HepG2 (cell line): Measurements from ENCODE around the gene PEX13. TPM values are rescaled to one million over a fixed set of nuclear protein-coding genes. Genes with fewer than 3 reads are reported as not detected.

Experiments
- ATAD3A ChIP-seq: sonication (generic); formaldehyde crosslinking; IDR thresholded peaks from 2 replicates; pipeline ENCODE4 v1.4.0; 2020; ENCODE audit warnings: missing genetic modification reagents
- EP300 ChIP-seq, 3 experiments: sonication (generic) in 1 of 3; formaldehyde crosslinking in 1 of 3; IDR thresholded peaks; 2 replicates each; pipeline versions ENCODE4 v1.5.1 to v1.6.1; 2011 to 2020; ENCODE audit warnings: low read depth in 2 of 3, low read length in 2 of 3, borderline replicate concordance in 1 of 3, improper control_type of control experiment in 1 of 3, mild to moderate bottlenecking in 1 of 3, missing genetic modification reagents in 1 of 3, moderate library complexity in 1 of 3
- FOSL2 ChIP-seq: sonication (generic); formaldehyde crosslinking; IDR thresholded peaks from 2 replicates; pipeline ENCODE4 v1.4.0; 2020; ENCODE audit warnings: missing genetic modification reagents
- GTF3A ChIP-seq: sonication (generic); formaldehyde crosslinking; conservative IDR thresholded peaks from 2 replicates; pipeline ENCODE4 v1.4.0; 2020; ENCODE audit warnings: mild to moderate bottlenecking, missing genetic modification reagents
- IKZF1 ChIP-seq: fragments of 450-650 bp; IDR thresholded peaks from 2 replicates; pipeline ENCODE4 v1.7.1; 2016
- JDP2 ChIP-seq: sonication (generic); formaldehyde crosslinking; IDR thresholded peaks from 2 replicates; pipeline ENCODE4 v1.8.1; 2022; ENCODE audit warnings: missing genetic modification reagents, borderline replicate concordance
- KAT7 ChIP-seq: IDR thresholded peaks from 2 replicates; pipeline ENCODE4 v1.6.1; 2018; ENCODE audit warnings: borderline replicate concordance, missing compliant biosample characterization
- KAT8 ChIP-seq: IDR thresholded peaks from 2 replicates; pipeline ENCODE4 v1.6.1; 2016; ENCODE audit warnings: missing genetic modification reagents, missing compliant biosample characterization
- NCOA5 ChIP-seq: sonication (generic); formaldehyde crosslinking; IDR thresholded peaks from 2 replicates; pipeline ENCODE4 v1.4.0; 2020; ENCODE audit warnings: missing genetic modification reagents
- NFE2 ChIP-seq: sonication (generic); formaldehyde crosslinking; IDR thresholded peaks from 2 replicates; pipeline ENCODE4 v1.4.0; 2020; ENCODE audit warnings: missing genetic modification reagents
- NFE2L1 ChIP-seq: sonication (generic); formaldehyde crosslinking; IDR thresholded peaks from 2 replicates; pipeline ENCODE4 v1.4.0; 2020; ENCODE audit warnings: missing genetic modification reagents, mild to moderate bottlenecking, borderline replicate concordance
- PAF1 ChIP-seq: IDR thresholded peaks from 2 replicates; pipeline ENCODE4 v1.6.1; 2016; ENCODE audit warnings: missing genetic modification reagents, missing compliant biosample characterization
- RAD51 ChIP-seq: fragments of 450-650 bp; IDR thresholded peaks from 2 replicates; pipeline ENCODE4 v1.6.1; 2016; ENCODE audit warnings: borderline replicate concordance
- TOE1 ChIP-seq: sonication (generic); formaldehyde crosslinking; IDR thresholded peaks from 2 replicates; pipeline ENCODE4 v1.4.0; 2020; ENCODE audit warnings: mild to moderate bottlenecking, missing genetic modification reagents
- ZGPAT ChIP-seq: IDR thresholded peaks from 2 replicates; pipeline ENCODE4 v1.6.1; 2016; ENCODE audit warnings: mild to moderate bottlenecking
- ZNF136 ChIP-seq: sonication (generic); formaldehyde crosslinking; IDR thresholded peaks from 2 replicates; pipeline ENCODE4 v1.8.1; 2022; ENCODE audit warnings: low read depth, mild to moderate bottlenecking, moderate library complexity, missing genetic modification reagents
- ZNF274 ChIP-seq: sonication (generic); formaldehyde crosslinking; IDR thresholded peaks from 2 replicates; pipeline ENCODE4 v1.5.1; 2020; ENCODE audit warnings: mild to moderate bottlenecking, missing genetic modification reagents
- ZNF367 ChIP-seq: sonication (generic); formaldehyde crosslinking; IDR thresholded peaks from 2 replicates; pipeline ENCODE4 v1.4.0; 2020; ENCODE audit warnings: missing genetic modification reagents, borderline replicate concordance
- ZNF563 ChIP-seq: sonication (generic); formaldehyde crosslinking; IDR thresholded peaks from 2 replicates; pipeline ENCODE4 v1.8.0; 2022; ENCODE audit warnings: mild to moderate bottlenecking, moderate library complexity, missing genetic modification reagents
- polyA plus RNA-seq, 8 experiments: library from polyadenylated mRNA; depleted of rRNA in 3 of 8; stranded (reverse) in 7 of 8; unstranded in 1 of 8; fragments of >200 nt; fragmentation: Illumina TruSeq in 4 of 8; extraction: Trizol in 4 of 8; gene quantifications; 2 replicates each; pipeline versions ENCODE4 v1.2.1 to v1.2.3, GENCODE V29; 2011 to 2016; ENCODE audit warnings: low read depth in 4 of 8, missing spikeins in 1 of 8, mixed read lengths in 1 of 8; ENCODE audit not compliant: insufficient read depth in 1 of 8
- total RNA-seq, 5 experiments: library from RNA; depleted of rRNA; stranded (reverse); fragments of >200 nt; fragmentation: Illumina TruSeq; extraction: Trizol; gene quantifications; 2 replicates each; pipeline ENCODE4 v1.2.3, GENCODE V29; 2016; ENCODE audit warnings: low read depth in 1 of 5
- TF ChIP-seq, protein P1 (sequence below): sonication (generic); formaldehyde crosslinking; IDR thresholded peaks from 2 replicates; pipeline ENCODE4 v1.8.1; 2023; ENCODE audit warnings: mild to moderate bottlenecking, moderate library complexity, missing genetic modification reagents
- TF ChIP-seq, protein P2 (sequence below): sonication (generic); formaldehyde crosslinking; IDR thresholded peaks from 2 replicates; pipeline ENCODE4 v1.4.0; 2020; ENCODE audit warnings: missing genetic modification reagents

The PEX13 gene
- total and polyA plus RNA-seq, 2 of the 13 experiments (the other 11 are each of a cell fraction or from before 2014, with no cell fraction given), result 47.9 to 75.9 TPM

- TF ChIP-seq ZGPAT (CRISPR knock-in tag), result peak; percentile 85; the same call in 1 of the 2 replicates
- peak; percentile 92 for TF ChIP-seq ZNF563 (CRISPR knock-in tag)
- TF ChIP-seq ZNF367 (CRISPR knock-in tag), result peak; percentile 80; the same call in 1 of the 2 replicates
- TF ChIP-seq, protein P1, sequence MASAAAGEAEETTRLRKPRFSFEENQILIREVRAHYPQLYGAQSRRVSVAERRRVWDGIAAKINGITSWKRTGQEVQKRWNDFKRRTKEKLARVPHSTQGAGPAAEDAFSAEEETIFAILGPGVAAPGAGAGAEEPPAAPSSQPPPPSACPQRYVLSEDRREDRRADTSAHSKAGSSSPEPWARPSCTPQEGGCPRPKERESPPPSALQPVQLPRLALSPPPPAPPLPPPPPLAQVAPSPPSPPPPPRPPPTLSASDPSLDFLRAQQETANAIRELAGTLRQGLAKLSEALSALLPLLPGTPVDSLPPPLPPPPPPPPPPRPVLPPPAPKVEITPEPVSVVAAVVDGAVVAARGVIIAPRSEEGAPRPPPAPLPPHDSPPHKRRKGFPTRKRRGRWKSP (CRISPR knock-in tag), result peak; percentile 79; the same call in 1 of the 2 replicates
- TF ChIP-seq ZNF136 (CRISPR knock-in tag), result no peak
- peak; percentile 72 for TF ChIP-seq KAT8 (CRISPR knock-in tag)
- TF ChIP-seq EP300 (IDR thresholded peaks at IDR 0.05; ENCODE audit: low read depth in 2 of 2, low read length in 2 of 2), result peak; percentile 91 to 94
- TF ChIP-seq EP300 (CRISPR knock-in tag; IDR thresholded peaks at IDR 0.05; ENCODE audit: borderline replicate concordance), result peak; percentile 89
- no peak for TF ChIP-seq NFE2 (CRISPR knock-in tag)
- peak; percentile 95 for TF ChIP-seq TOE1 (CRISPR knock-in tag)
- peak; percentile 85 for TF ChIP-seq FOSL2 (CRISPR knock-in tag)
- TF ChIP-seq GTF3A, result 0 out of 2 replicates have a peak, but pooled peaks have one; percentile 10
- TF ChIP-seq KAT7, result peak; percentile 82; the same call in 1 of the 2 replicates
- no peak for TF ChIP-seq NCOA5 (CRISPR knock-in tag)
- no peak for TF ChIP-seq PAF1 (CRISPR knock-in tag)
- TF ChIP-seq RAD51, result no peak
- TF ChIP-seq NFE2L1 (CRISPR knock-in tag), result no peak
- TF ChIP-seq JDP2 (CRISPR knock-in tag), result no peak; the same call in 1 of the 2 replicates
- TF ChIP-seq, protein P2, sequence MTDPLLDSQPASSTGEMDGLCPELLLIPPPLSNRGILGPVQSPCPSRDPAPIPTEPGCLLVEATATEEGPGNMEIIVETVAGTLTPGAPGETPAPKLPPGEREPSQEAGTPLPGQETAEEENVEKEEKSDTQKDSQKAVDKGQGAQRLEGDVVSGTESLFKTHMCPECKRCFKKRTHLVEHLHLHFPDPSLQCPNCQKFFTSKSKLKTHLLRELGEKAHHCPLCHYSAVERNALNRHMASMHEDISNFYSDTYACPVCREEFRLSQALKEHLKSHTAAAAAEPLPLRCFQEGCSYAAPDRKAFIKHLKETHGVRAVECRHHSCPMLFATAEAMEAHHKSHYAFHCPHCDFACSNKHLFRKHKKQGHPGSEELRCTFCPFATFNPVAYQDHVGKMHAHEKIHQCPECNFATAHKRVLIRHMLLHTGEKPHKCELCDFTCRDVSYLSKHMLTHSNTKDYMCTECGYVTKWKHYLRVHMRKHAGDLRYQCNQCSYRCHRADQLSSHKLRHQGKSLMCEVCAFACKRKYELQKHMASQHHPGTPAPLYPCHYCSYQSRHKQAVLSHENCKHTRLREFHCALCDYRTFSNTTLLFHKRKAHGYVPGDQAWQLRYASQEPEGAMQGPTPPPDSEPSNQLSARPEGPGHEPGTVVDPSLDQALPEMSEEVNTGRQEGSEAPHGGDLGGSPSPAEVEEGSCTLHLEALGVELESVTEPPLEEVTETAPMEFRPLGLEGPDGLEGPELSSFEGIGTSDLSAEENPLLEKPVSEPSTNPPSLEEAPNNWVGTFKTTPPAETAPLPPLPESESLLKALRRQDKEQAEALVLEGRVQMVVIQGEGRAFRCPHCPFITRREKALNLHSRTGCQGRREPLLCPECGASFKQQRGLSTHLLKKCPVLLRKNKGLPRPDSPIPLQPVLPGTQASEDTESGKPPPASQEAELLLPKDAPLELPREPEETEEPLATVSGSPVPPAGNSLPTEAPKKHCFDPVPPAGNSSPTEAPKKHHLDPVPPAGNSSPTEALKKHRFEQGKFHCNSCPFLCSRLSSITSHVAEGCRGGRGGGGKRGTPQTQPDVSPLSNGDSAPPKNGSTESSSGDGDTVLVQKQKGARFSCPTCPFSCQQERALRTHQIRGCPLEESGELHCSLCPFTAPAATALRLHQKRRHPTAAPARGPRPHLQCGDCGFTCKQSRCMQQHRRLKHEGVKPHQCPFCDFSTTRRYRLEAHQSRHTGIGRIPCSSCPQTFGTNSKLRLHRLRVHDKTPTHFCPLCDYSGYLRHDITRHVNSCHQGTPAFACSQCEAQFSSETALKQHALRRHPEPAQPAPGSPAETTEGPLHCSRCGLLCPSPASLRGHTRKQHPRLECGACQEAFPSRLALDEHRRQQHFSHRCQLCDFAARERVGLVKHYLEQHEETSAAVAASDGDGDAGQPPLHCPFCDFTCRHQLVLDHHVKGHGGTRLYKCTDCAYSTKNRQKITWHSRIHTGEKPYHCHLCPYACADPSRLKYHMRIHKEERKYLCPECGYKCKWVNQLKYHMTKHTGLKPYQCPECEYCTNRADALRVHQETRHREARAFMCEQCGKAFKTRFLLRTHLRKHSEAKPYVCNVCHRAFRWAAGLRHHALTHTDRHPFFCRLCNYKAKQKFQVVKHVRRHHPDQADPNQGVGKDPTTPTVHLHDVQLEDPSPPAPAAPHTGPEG, result peak; percentile 82
- no peak for TF ChIP-seq ATAD3A
- no peak for TF ChIP-seq IKZF1
- no peak; the same call in none of the 2 replicates for TF ChIP-seq ZNF274
These were observed at the start of gene PEX13, which contains the start of gene PUS10 (continued) for GRCh38 chr2:61017556-61018317.
